ENCODE results near the gene GNA15.

GRCh38 chr19:3118232-3119070 is 17.4 kb upstream of the GNA15 start:
- TF ChIP-seq CTCF (conservative IDR thresholded peaks at IDR 0.05 in 1 of 2, IDR thresholded peaks at IDR 0.05 in 1 of 2; ENCODE audit: low read depth in 1 of 2, low read length in 2 of 2) = no peak
- no peak for TF ChIP-seq EZH2 (IDR thresholded peaks at IDR 0.05; ENCODE audit: low read length, missing control alignments)
